Activated CD4-positive, alpha-beta T cell treated with anti-CD3 and anti-CD28 coated beads for 48 hours (primary cell): ENCODE results near the gene DFFB.
A peak's percentile ranks its signal among the peaks of the same experiment; 100 is the strongest.
"Not testable (repeated sequence)": the region's sequence is repeated elsewhere in the genome, so short reads cannot be mapped to it uniquely, and the experiment has no call there.

Experiments
- DNase-seq: peaks from one replicate; pipeline ENCODE4 v3.0.0-alpha.2; 2020

Gene DFFB

DNA sequence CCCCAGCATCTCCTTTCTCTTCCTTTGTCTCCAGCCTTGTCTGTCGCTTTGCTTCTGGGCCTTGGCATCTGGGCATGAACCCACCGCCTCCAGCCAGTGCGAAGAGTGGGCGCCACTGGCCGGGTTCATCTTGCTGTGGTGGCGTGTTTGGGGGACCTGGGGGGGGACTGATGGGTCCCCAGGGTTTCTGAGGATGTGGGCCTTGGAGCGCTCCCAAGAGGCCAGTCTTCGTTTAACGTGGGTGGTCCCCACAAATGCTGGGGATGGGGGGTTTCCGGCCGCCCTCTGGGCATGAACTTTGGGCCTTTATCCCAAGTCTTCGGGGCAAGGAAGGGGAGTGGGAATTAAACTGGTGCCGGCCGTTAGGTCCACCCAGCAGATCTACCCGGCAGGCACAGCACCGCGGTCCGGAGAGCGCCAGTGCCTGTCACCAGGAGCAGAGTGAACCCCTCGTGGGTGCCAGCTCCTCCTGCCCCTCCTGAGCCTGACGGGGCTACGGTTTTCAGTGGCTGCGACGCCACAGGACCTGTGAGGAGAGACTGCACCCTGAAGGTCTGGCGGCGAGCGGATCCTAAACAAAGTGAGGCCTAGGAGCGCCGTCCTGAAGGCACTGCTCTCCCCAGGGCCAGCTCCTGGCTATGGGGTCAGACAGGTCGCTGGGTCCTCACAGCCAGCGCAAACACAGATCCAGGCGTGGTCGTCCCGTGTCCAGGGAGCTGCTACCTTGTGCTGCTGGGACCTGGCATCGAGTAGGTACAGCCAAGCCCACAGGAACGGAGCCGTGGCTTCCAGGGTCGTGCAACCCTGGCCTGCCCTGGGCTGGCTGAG is 54.9 kb downstream of the DFFB start:
- no peak for DNase-seq

GRCh38 chr1:3912809-3913685 is 55.8 kb downstream of the DFFB start:
- DNase-seq = no peak

DNA sequence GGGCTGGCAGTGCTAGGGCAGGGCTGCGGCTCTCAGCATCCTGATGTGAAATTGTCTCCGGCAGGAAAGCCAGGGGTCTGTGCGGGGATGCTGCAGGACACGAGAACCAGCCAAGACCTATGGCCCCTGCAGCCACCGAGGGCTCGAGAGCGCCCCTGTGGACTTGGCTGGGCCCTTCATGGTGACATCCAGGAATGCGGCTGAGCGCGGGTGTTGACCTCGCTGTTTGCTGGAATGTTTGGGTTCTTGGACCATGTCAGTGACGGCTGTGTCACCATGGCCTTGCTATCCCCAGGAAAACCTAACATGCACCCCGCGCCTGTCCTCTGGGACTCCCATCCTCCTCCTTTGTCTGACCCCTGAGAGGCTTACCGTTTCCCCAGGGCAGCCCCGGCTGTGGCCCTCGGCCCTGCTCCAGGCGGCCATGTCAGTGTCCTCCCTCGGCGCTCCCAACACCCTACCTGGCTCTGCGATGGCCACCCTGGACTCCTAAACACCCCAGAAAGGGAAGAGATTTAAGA is 57.1 kb downstream of the DFFB start:
- no peak for DNase-seq

GRCh38 chr1:3914911-3915310 is 57.6 kb downstream of the DFFB start:
- no peak for DNase-seq

- no peak for DNase-seq
Measured at GRCh38 chr1:3915551-3916121, 58.4 kb downstream of the DFFB start.

GRCh38 chr1:3917761-3918160 is 60.5 kb downstream of the DFFB start:
- no peak for DNase-seq

DNA sequence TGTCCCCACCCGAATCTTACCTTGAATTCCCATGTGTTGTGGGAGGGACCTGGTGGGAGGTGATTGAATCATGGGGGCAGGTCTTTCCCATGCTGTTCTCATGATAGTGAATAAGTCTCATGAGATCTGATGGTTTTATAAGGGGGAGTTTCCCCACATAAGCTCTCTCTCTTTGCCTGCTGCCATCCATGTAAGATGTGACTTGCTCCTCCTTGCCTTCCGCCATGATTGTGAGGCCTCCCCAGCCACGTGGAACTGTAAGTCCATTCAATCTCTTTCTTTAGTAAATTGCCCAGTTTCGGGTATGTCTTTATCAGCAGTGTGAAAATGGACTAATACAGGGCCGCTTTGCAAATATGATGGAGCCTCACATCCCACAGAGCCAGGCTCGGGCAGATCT is 61.1 kb downstream of the DFFB start:
- DNase-seq = not testable (repeated sequence)

DNA sequence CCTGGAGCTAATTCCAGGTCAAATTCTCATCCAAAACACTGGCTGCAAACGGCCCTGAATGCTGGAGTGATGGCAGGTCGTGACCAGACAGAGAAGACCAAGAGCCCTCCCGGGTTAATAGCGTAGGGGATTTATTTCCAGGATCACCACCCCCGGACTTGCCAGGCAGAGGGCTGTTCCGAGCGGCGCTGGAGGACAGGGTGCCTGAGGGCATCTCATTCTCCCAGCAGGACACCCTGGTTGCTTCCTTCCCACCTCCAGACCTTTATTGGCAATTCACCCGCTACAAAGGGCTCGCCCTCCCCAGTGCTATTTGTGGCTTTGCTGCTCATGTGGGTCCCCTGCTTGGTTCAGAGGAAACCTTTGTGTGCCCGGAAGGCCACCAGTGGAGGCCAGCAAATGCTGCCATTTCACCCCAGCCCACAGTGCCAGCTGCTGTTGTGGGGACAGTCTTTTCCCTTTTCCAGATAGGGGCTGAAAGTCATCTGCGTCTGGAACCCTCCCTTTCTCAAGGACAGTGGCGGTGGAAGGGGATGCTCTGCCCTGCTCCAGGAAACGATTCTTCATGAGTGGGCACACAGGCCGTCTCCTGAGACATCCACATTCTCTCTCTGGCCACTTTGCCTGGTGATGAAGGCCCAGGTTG is 61.8 kb downstream of the DFFB start:
- no peak for DNase-seq

DNA sequence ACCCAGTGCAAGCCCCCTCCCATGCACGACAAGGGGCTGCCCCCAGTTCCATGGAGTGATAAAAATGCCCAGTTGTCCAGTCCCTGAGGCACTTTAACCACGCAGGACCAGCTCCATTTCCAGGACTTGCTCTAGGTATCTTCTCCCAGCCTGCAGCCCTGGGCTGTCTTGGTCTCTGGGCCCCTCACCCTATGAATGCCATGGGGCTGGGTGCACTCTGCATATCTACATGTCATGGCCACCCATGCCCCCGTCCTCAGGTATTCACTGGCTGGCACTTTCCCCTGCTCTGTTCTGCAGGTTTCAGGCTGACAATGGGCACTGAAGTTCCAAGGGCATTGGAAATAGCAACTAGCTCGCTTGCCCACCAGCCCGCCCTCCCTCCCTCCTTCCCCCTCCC is 62.4 kb downstream of the DFFB start:
- no peak for DNase-seq

DNA sequence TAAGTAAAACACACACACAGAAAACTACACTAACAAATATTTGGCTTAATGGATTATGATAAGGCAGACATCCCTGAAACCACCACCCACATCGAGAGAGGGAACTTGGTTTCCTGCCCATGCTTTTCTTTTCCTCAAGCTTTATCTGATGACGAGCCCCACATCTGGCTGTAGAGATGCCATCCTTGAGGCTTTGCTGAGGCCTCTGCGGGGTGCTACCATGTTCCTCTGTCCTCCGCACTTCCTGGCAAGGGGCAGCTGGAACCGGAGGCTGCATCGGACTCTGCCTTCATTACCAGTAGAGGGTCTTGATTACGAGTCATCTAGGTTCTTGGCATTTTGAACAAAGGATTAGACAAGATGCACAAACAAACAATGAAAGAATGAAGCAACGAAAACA is 64.5 kb downstream of the DFFB start:
- DNase-seq = no peak

- DNase-seq = peak; percentile 19
Measured at GRCh38 chr1:3922201-3922725, 65.0 kb downstream of the DFFB start.

- no peak for DNase-seq
Measured at GRCh38 chr1:3922851-3923250, 65.6 kb downstream of the DFFB start.

- DNase-seq = no peak
Measured at GRCh38 chr1:3923378-3924185, 66.3 kb downstream of the DFFB start.

GRCh38 chr1:3924186-3924824 is 67.0 kb downstream of the DFFB start:
- DNase-seq = no peak

GRCh38 chr1:3924825-3925220 is 67.5 kb downstream of the DFFB start:
- DNase-seq = no peak

- no peak for DNase-seq
Measured at GRCh38 chr1:3925256-3925655, 68.0 kb downstream of the DFFB start.

GRCh38 chr1:3925762-3926161 is 68.5 kb downstream of the DFFB start:
- DNase-seq = no peak

DNA sequence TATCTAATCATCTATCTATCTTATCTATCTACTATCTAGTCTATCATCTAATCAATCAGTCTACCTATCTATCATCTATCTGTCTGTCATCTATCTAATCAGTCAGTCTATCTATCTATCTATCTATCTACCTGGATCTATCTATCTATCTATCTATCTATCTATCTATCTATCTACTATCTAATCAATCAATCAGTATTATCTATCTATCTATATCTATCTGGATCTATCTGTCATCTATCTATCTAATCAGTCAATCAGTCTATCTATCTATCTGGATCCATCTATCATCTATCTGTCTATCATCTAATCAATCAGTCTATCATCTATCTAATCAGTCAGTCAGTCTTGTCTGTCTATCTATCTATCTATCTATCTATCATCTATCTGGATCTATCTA is 69.7 kb downstream of the DFFB start:
- no peak for DNase-seq

DNA sequence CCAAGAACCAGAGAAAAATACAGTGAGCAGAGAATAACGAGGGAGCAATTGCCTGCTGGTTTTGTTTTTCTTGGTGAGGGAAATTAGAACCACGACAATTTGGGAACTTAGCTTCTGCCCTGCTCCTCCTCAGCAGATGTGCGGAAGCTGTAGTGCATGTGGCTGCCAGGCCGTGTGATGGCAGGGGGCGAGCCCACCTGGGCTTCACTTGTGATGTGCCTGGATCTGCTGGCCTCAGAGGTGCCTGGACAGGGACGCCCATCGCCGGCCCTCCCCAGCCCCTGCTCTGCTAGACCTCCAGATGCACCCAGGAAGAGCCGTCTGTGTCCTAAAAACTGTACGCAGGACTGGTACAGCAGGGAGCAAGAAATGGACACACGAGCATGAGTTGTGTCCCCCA is 71.3 kb downstream of the DFFB start:
- no peak for DNase-seq

GRCh38 chr1:3929126-3929525 is 71.8 kb downstream of the DFFB start:
- DNase-seq = no peak

DNA sequence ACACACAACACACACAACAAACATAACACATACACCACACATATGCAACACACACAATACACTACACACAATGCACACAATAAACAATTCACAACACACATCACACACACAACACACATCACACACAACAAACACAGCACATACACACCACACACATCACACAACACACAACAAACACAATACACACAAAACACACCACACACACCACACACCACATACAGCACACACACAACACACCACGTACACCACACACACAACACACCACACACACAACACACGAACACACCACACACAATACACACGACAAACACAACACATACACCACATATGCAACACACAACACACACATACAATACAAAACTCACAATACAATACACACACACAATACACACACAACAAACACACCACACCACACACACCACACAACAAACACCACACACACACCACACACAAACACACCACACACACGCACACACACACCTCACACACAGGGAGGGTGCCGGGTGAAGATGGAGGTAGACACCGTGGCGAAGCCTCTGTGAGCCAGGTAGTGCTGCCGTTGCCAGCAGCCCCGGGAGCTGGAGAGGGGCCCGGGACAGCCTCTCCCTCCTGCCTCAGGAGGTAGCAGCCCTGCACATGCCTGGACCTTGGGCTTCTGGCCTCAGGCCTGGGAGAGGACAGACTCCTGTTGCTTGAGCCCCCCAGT is 73.2 kb downstream of the DFFB start:
- no peak for DNase-seq
